Astrocyte (in vitro differentiated cells and primary cell): ENCODE data around the gene UQCC5. TPM values are rescaled to one million over a fixed set of nuclear protein-coding genes. Genes with fewer than 3 reads are reported as not detected.

Experiments
- DNase-seq: peaks from one replicate; pipeline ENCODE4 v3.0.0-alpha.2; 2010; ENCODE audit warnings: low read depth
- FAIRE-seq: peaks from 2 replicates; lab custom pipeline; 2011; peaks lifted over from hg19 to GRCh38; lab: Jason Lieb, UNC
- H2AFZ ChIP-seq: 2 replicates; pipeline ENCODE4 v1.6.0; 2012; ENCODE audit warnings: low read depth, low read length, inconsistent platforms
- H3K27ac ChIP-seq: 2 replicates; pipeline ENCODE4 v1.5.1; 2011; ENCODE audit warnings: low read depth, low read length, inconsistent platforms
- H3K27me3 ChIP-seq: 2 replicates; pipeline ENCODE4 v1.6.0; 2011; ENCODE audit warnings: low read length, inconsistent platforms; ENCODE audit not compliant: insufficient read depth
- H3K36me3 ChIP-seq: 2 replicates; pipeline ENCODE4 v1.5.1; 2011; ENCODE audit warnings: low read length, inconsistent platforms; ENCODE audit not compliant: insufficient read depth
- H3K4me1 ChIP-seq: 2 replicates; pipeline ENCODE4 v1.5.1; 2011; ENCODE audit warnings: low read length, inconsistent platforms; ENCODE audit not compliant: insufficient read depth
- H3K4me2 ChIP-seq: 2 replicates; pipeline ENCODE4 v1.6.0; 2012; ENCODE audit warnings: low read length, inconsistent platforms
- H3K4me3 ChIP-seq: 2 replicates; pipeline ENCODE4 v1.5.1; 2011; ENCODE audit warnings: low read depth, mild to moderate bottlenecking, low read length, inconsistent platforms; ENCODE audit not compliant: insufficient read depth
- H3K79me2 ChIP-seq: 2 replicates; pipeline ENCODE4 v1.6.0; 2012; ENCODE audit warnings: mild to moderate bottlenecking, low read length, inconsistent platforms; ENCODE audit not compliant: insufficient read depth
- H3K9ac ChIP-seq: 2 replicates; pipeline ENCODE4 v1.6.0; 2012; ENCODE audit warnings: mild to moderate bottlenecking, low read length, inconsistent platforms
- H3K9me3 ChIP-seq: 2 replicates; pipeline ENCODE4 v1.5.1; 2012; ENCODE audit warnings: low read depth, mild to moderate bottlenecking, low read length, inconsistent platforms; ENCODE audit not compliant: insufficient read depth
- H4K20me1 ChIP-seq: 2 replicates; pipeline ENCODE4 v1.6.0; 2012; ENCODE audit warnings: low read length, inconsistent platforms; ENCODE audit not compliant: insufficient read depth
- H3K27ac Mint-ChIP-seq: one replicate; pipeline ENCODE4 v1.8.0; 2021; ENCODE audit warnings: mild to moderate bottlenecking, mixed read lengths; ENCODE audit not compliant: unreplicated experiment
- H3K27me3 Mint-ChIP-seq: one replicate; pipeline ENCODE4 v1.8.0; 2021; ENCODE audit warnings: low read depth, mixed read lengths; ENCODE audit not compliant: unreplicated experiment
- H3K36me3 Mint-ChIP-seq: one replicate; pipeline ENCODE4 v1.8.0; 2021; ENCODE audit warnings: low read depth, mixed read lengths; ENCODE audit not compliant: unreplicated experiment
- H3K4me1 Mint-ChIP-seq: one replicate; pipeline ENCODE4 v1.8.0; 2021; ENCODE audit warnings: low read depth, mixed read lengths; ENCODE audit not compliant: unreplicated experiment
- H3K4me3 Mint-ChIP-seq: one replicate; pipeline ENCODE4 v1.8.0; 2021; ENCODE audit warnings: mild to moderate bottlenecking, moderate library complexity, mixed read lengths; ENCODE audit not compliant: unreplicated experiment
- H3K9me3 Mint-ChIP-seq: one replicate; pipeline ENCODE4 v1.8.0; 2021; ENCODE audit warnings: mild to moderate bottlenecking, mixed read lengths; ENCODE audit not compliant: unreplicated experiment
- EZH2 ChIP-seq: IDR thresholded peaks from 2 replicates; pipeline ENCODE4 v1.6.1; 2012; ENCODE audit warnings: mild to moderate bottlenecking, low read length, inconsistent platforms; ENCODE audit not compliant: insufficient read depth
- total RNA-seq: library from RNA; stranded (reverse); gene quantifications from 2 replicates; pipeline ENCODE4 v1.2.1, GENCODE V29; 2021
- TF ChIP-seq, protein P1 (sequence below): IDR thresholded peaks from 2 replicates; pipeline ENCODE4 v1.5.1; 2011; ENCODE audit warnings: low read depth, mild to moderate bottlenecking, inconsistent platforms, low read length, moderate library complexity; ENCODE audit not compliant: insufficient read depth

UQCC5 gene
- total RNA-seq, 1 donor from 2014 or later = 22.9 TPM

- H2AFZ ChIP-seq = no peak overlapping the region
- Mint-ChIP-seq H3K4me1 (peaks cover 11% of the 10 kb centered on the region), H3K9me3 (no peaks in the 10 kb centered on the region), H3K4me3 (no peak overlapping the region), H3K27me3 (no peaks in the 10 kb centered on the region), H3K36me3 (peaks cover 16% of the 10 kb centered on the region), H3K27ac (no peak overlapping the region)
- H3K4me2 ChIP-seq = no peak overlapping the region
- H3K9ac ChIP-seq = no peak overlapping the region
- FAIRE-seq (no peak), DNase-seq (no peak)
- peaks cover 16% of the 10 kb centered on the region for H3K79me2 ChIP-seq
- no peak overlapping the region for H3K27ac ChIP-seq
- H3K4me3 ChIP-seq = no peak overlapping the region
- TF ChIP-seq, protein P1, sequence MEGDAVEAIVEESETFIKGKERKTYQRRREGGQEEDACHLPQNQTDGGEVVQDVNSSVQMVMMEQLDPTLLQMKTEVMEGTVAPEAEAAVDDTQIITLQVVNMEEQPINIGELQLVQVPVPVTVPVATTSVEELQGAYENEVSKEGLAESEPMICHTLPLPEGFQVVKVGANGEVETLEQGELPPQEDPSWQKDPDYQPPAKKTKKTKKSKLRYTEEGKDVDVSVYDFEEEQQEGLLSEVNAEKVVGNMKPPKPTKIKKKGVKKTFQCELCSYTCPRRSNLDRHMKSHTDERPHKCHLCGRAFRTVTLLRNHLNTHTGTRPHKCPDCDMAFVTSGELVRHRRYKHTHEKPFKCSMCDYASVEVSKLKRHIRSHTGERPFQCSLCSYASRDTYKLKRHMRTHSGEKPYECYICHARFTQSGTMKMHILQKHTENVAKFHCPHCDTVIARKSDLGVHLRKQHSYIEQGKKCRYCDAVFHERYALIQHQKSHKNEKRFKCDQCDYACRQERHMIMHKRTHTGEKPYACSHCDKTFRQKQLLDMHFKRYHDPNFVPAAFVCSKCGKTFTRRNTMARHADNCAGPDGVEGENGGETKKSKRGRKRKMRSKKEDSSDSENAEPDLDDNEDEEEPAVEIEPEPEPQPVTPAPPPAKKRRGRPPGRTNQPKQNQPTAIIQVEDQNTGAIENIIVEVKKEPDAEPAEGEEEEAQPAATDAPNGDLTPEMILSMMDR = no peak
- TF ChIP-seq EZH2 = no peak
- H3K36me3 ChIP-seq = peaks cover 43% of the 10 kb centered on the region
- no peaks in the 10 kb centered on the region for H3K4me1 ChIP-seq
- no peaks in the 10 kb centered on the region for H3K9me3 ChIP-seq
- no peaks in the 10 kb centered on the region for H3K27me3 ChIP-seq
- peaks cover 50% of the 10 kb centered on the region for H4K20me1 ChIP-seq
These were observed 17.8 kb downstream of the UQCC5 start for GRCh38 chr3:52554026-52554755.

DNA sequence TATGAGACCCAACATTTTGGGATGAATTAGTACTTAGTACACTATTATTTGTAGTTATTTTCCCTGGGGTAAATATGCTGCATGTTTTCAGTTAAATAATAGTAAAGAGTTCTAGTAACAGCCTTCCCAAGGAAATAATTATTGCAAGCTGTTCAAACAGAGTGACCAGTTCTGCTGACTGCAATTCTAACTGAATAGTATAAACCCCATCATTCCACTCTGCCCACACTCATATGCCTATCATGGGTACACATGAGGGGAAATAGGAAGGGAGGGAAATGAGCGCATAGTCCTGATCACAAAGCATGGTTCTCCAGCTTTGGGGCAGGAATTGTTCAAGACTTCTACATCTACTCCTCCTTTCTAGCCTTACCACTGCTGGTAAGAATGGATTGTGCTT is 18.7 kb downstream of the UQCC5 start:
- H3K36me3 ChIP-seq = peaks cover 44% of the 10 kb centered on the region
- DNase-seq = no peak
- H3K36me3 Mint-ChIP-seq = peaks cover 15% of the 10 kb centered on the region
- no peak overlapping the region for H3K27ac Mint-ChIP-seq
- H3K4me1 Mint-ChIP-seq = peaks cover 11% of the 10 kb centered on the region
- peaks cover 50% of the 10 kb centered on the region for H4K20me1 ChIP-seq
- H3K9me3 Mint-ChIP-seq = no peaks in the 10 kb centered on the region
- no peak overlapping the region for H3K9ac ChIP-seq
- H3K27me3 Mint-ChIP-seq = no peaks in the 10 kb centered on the region
- H3K79me2 ChIP-seq = peaks cover 18% of the 10 kb centered on the region
- no peaks in the 10 kb centered on the region for H3K4me1 ChIP-seq
- TF ChIP-seq EZH2 = no peak
- H3K4me3 ChIP-seq = no peak overlapping the region
- no peaks in the 10 kb centered on the region for H3K27me3 ChIP-seq
- no peak overlapping the region for H3K4me3 Mint-ChIP-seq
- no peak overlapping the region for H3K27ac ChIP-seq
- no peak overlapping the region for H2AFZ ChIP-seq
- no peaks in the 10 kb centered on the region for H3K9me3 ChIP-seq
- no peak overlapping the region for H3K4me2 ChIP-seq
- no peak for FAIRE-seq

DNA sequence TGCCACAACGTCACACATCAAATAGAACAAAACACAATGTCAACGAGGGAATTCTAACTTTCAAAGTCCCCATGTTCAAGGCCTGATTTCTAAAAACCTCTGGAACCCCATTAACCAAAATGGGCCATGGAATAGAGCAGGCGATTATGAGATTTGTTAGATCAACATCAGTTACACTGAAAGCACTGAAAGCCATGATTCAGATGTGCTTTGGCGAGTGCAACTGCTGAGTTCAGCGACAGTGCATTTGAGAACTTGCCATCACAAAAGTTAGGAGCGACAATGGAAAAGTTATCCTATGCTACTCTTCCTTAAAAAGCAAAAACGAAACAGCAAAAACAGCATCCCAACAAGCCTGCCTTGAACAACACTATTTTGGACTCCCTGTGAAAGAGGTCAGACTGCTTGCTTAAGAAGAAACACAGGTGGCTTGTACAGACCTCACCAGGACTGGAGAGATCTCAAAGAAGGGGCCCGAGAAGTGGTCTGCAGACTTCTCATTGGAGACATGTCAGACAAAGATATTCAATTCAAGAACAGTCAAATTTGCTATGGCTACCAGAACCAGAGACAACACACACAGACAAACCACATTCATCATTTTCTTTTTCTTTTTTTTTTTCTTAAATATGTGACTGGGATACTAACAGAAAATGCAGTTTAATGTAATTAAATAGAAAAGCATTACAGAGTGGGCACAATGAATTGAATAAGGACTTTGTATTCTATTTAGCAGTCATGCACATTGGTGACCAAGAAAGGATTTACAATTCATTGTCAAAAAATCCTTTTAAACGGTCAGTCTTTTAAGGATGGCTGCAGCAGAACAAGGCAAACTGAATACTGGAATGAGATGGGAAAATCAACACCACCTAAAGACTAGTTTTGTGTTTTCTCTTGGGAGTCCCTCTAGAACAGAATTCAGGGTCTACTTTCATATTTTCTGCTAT is 20.9 kb downstream of the UQCC5 start:
- Histone ChIP-seq H3K36me3 (peaks cover 39% of the 10 kb centered on the region), H3K4me2 (no peak overlapping the region), H2AFZ (no peak overlapping the region), H3K27me3 (no peaks in the 10 kb centered on the region), H3K4me3 (no peak overlapping the region), H3K4me1 (no peaks in the 10 kb centered on the region), H3K9ac (no peak overlapping the region), H3K9me3 (no peaks in the 10 kb centered on the region), H3K79me2 (peaks cover 16% of the 10 kb centered on the region), H4K20me1 (peaks cover 33% of the 10 kb centered on the region), H3K27ac (no peak overlapping the region)
- Mint-ChIP-seq H3K4me1 (peaks cover 11% of the 10 kb centered on the region), H3K4me3 (no peak overlapping the region), H3K27me3 (no peaks in the 10 kb centered on the region), H3K27ac (no peak overlapping the region), H3K36me3 (peaks cover 21% of the 10 kb centered on the region), H3K9me3 (no peaks in the 10 kb centered on the region)
- FAIRE-seq (no peak), DNase-seq (no peak)
- TF ChIP-seq, protein P1 = no peak
- no peak for TF ChIP-seq EZH2
